ENCODE measurements around the gene CROCC2.

The CROCC2 gene

DNA sequence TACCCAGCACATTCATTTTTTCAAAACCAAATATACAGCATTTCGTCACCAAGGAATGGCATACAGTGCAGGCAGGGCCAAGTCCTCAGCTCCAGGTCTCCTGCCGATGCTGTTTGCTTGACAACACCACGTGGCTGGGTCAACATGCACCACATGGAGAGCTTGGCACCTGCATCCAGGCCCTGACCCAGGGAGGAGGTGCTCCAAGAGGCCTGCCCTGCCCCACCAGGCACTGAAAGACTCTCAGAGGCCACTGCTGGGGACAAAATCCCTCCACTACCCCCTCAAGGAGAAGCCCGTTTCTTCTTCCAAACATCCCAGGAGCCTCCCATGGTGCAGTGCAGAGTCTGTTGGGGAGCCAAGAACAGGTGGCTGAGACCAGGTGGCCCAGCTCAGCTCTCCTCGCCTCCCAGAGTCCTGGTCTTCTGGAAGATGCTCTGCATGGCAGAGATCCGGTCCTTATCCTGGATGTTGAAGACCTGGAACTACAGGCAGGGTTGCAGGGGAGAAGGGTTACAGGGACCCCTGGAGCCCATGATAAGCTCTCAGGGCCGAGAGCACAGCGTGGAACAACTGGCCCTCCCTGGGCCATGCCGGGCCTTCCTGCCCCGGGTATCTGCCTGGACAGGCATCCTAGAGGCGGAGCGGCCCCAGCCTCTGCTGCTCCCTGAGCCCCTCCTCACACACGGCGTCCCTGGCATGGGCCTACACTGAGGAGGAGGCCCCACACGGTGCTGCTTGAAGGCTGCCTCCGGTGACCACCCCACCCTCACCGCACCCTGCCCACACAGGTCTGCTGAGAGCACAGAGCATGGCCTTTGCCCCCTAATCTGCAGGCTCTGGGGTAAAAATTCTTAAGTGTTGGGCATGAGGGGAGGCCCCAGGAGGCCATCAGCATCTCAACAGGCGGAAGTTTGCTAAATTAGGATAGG lies 19.2 kb upstream of the CROCC2 start:
- DNase-seq, result no peak
- Mint-ChIP-seq H3K27me3 (ENCODE audit: low read depth, poor library complexity) (peaks cover 7% of the 10 kb centered on the region), H3K4me1 (no peaks in the 10 kb centered on the region), H3K9me3 (no peaks in the 10 kb centered on the region), H3K36me3 (ENCODE audit: low read depth) (no peaks in the 10 kb centered on the region), H3K27ac (no peak overlapping the region), H3K4me3 (no peak overlapping the region)
- TF ChIP-seq CTCF (IDR thresholded peaks at IDR 0.05), result no peak

DNA sequence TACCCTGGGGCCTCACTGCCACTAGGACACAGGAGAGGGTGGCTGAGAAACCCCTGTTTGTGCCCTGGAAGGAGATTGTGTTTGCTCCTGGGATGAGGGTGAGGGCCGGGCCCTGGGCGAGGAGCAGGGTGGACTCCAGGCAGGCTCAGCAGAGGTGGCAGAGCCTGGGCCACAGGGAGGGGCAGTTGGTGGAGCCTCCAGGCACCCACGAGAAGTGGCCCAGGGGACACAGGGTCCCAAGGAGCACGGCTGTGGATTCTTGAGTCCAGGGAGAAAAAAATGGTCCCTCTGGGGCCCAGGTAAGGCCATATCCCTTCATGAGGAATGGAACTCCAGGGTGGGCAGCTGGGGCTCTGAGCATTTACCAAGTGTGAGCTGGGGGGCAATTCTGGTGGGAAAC lies 18.5 kb upstream of the CROCC2 start:
- Mint-ChIP-seq H3K27ac (no peak overlapping the region), H3K27me3 (ENCODE audit: low read depth, poor library complexity) (peaks cover 5% of the 10 kb centered on the region), H3K4me3 (no peak overlapping the region), H3K36me3 (ENCODE audit: low read depth) (no peaks in the 10 kb centered on the region), H3K4me1 (no peaks in the 10 kb centered on the region), H3K9me3 (no peaks in the 10 kb centered on the region)
- TF ChIP-seq CTCF (IDR thresholded peaks at IDR 0.05), result no peak
- no peak for DNase-seq

DNA sequence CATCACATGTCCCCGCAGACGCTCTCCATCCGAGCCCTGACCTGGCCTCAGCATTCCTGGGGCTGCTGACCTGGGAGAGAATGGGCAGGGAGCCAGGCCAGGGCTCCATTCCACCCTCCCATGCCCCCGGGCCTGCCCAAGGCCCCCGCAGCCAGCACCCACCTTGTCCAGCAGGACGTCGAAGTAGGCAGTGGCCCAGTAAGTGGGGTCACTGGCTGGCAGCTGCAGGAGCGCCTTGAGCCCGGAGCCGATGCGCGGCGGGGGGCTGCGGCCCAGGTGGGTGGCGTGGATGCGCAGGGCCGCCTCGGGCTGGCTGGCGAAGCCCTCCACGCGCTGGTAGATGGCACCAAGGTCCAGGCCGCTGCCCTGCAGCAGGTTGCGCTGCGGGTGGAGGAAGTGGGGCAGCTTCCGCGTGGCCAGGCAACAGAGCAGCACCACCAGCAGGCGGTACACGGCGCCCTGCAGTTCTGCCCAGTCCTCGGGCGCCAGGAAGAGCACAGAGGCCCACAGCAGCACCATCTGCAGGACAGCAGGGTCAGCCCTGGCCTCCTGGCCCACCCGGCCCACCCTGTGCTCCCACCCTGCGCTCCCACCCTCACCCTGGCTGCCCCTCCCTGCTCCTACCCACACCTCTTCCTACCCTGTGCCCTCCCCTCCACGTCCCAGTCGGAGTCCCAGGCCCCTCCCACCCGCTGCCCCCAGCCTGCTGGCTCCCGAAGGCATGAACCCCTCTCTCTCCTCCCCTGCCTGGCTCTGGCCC lies 17.8 kb upstream of the CROCC2 start:
- H3K27ac Mint-ChIP-seq, result no peak overlapping the region
- peaks cover 3% of the 10 kb centered on the region for H3K27me3 Mint-ChIP-seq (ENCODE audit: low read depth, poor library complexity)
- H3K4me1 Mint-ChIP-seq, result no peaks in the 10 kb centered on the region
- no peaks in the 10 kb centered on the region for H3K36me3 Mint-ChIP-seq (ENCODE audit: low read depth)
- H3K9me3 Mint-ChIP-seq, result no peaks in the 10 kb centered on the region
- no peak overlapping the region for H3K4me3 Mint-ChIP-seq
- TF ChIP-seq CTCF (IDR thresholded peaks at IDR 0.05), result no peak
- DNase-seq, result no peak

DNA sequence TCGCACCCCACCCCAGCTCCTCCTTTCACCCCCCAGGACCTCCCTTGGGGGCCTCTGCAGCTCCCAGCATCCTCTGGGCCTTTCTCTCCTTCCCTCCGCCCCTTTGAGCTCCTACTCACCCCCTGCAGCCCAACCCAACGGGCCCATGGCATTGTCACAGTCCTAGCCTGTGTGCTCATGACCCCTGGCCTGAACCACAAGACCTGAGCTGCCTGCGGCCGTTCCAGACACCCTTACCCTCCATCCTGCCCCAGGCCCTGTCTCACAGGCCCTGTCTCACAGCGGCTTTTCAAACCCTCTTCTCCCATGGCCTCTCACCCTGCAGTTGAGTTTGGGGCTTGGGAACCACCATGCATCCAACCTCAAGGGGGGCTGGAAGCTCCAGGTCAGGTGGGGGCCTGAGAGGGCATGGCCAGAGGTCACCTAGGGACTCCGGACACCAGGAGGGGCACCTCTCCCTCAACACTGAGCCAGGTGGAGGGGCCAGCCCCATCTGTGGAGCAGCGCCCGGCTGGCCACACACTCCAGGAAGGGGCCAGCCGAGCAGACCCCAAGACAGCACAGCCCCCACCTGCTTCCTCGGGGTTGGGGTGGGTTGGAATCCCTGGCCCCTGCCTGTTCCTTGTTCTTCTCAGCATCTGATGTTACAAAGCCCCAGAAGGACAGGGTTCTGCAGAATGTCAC lies 17.1 kb upstream of the CROCC2 start:
- peaks cover 5% of the 10 kb centered on the region for H3K4me1 Mint-ChIP-seq
- H3K4me3 Mint-ChIP-seq, result no peak overlapping the region
- no peaks in the 10 kb centered on the region for H3K36me3 Mint-ChIP-seq (ENCODE audit: low read depth)
- no peak for TF ChIP-seq CTCF (IDR thresholded peaks at IDR 0.05)
- no peak overlapping the region for H3K27ac Mint-ChIP-seq
- DNase-seq, result no peak
- H3K9me3 Mint-ChIP-seq, result no peaks in the 10 kb centered on the region
- peaks cover 3% of the 10 kb centered on the region for H3K27me3 Mint-ChIP-seq (ENCODE audit: low read depth, poor library complexity)

DNA sequence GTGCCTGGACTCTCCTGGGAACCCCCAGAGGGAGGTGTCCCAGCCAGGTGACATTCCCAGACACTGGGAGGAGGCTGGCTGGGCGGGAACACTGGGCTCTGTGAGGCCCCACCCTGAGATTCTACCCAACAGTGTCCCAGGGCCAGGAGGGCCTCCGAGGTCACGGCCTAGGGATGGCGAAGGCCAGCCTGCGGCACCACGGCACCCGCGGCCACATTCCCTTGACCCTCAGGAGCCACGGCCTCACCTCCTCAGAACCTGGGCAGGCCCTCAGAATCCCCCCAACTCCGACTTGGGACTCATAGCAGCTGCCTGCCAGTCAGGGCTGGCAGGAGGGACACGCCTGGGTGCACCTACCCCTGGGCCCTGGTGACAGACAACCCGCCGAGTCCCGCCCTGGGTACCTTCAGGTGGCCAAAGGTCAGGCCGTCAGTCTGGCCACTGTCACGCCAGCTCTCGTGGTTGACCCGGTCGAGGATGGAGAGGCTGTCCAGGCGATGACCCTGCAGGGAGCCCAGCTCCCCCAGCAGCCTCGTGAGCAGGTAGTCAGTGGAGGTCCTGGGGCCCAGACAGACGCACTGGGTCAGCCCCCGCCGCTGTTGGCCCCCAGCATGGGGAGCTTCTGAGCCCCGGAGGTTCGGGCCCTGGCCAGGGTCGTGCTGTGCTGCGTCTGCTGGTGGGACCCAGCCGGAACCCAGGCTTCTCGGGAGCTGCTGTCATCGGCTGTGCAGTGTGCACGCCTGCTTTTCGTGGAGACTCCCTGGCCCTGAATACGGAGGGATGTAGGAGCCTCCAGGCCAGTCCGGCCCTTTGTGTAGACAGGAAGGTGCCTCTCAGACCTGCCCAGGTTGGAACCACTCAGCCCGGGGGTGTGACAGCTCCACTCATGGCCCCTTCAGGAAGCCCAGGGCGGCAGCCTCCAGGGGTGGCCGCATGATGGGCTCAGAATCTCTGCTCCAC lies 16.3 kb upstream of the CROCC2 start:
- no peak overlapping the region for H3K27ac Mint-ChIP-seq
- no peaks in the 10 kb centered on the region for H3K9me3 Mint-ChIP-seq
- TF ChIP-seq CTCF (IDR thresholded peaks at IDR 0.05), result no peak
- H3K36me3 Mint-ChIP-seq (ENCODE audit: low read depth), result no peaks in the 10 kb centered on the region
- no peak overlapping the region for H3K4me3 Mint-ChIP-seq
- H3K4me1 Mint-ChIP-seq, result peaks cover 5% of the 10 kb centered on the region
- DNase-seq, result no peak
- peaks cover 3% of the 10 kb centered on the region for H3K27me3 Mint-ChIP-seq (ENCODE audit: low read depth, poor library complexity)
